ENCODE measurements around the gene VWA1.
"Not testable (repeated sequence)": the region's sequence is repeated elsewhere in the genome, so short reads cannot be mapped to it uniquely, and the experiment has no call there.

Gene VWA1

DNA sequence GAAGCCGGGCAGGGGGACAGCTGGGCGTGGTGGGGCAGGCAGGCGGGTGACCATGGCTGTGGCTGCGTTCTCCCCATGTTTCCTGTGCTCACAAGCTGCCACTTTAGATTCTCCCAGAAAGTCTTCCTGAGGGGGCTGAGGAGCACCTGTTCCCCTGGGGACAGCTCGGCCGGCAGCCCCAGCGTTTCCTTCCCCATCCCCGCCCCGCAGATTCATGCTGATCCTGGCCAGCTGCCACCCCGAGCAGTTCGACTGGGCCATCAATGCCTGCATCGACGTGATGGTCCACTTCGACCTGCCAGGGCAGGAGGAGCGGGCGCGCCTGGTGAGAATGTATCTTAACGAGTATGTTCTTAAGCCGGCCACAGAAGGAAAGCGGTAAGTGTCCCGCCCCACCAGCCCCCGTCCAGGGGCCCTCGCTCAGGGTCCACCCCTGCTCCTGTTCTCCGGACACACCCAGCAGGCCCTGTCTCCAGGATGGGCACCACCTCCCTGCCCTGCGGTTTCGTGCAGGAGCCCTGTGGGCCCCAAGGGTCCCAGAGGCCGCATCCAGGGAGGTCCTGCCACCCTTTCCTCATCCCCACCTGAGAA is 25.1 kb downstream of the VWA1 start:
- TF ChIP-seq, protein P1, sequence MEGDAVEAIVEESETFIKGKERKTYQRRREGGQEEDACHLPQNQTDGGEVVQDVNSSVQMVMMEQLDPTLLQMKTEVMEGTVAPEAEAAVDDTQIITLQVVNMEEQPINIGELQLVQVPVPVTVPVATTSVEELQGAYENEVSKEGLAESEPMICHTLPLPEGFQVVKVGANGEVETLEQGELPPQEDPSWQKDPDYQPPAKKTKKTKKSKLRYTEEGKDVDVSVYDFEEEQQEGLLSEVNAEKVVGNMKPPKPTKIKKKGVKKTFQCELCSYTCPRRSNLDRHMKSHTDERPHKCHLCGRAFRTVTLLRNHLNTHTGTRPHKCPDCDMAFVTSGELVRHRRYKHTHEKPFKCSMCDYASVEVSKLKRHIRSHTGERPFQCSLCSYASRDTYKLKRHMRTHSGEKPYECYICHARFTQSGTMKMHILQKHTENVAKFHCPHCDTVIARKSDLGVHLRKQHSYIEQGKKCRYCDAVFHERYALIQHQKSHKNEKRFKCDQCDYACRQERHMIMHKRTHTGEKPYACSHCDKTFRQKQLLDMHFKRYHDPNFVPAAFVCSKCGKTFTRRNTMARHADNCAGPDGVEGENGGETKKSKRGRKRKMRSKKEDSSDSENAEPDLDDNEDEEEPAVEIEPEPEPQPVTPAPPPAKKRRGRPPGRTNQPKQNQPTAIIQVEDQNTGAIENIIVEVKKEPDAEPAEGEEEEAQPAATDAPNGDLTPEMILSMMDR (conservative IDR thresholded peaks at IDR 0.05), result no peak
- H3K27ac ChIP-seq, result no peak overlapping the region

DNA sequence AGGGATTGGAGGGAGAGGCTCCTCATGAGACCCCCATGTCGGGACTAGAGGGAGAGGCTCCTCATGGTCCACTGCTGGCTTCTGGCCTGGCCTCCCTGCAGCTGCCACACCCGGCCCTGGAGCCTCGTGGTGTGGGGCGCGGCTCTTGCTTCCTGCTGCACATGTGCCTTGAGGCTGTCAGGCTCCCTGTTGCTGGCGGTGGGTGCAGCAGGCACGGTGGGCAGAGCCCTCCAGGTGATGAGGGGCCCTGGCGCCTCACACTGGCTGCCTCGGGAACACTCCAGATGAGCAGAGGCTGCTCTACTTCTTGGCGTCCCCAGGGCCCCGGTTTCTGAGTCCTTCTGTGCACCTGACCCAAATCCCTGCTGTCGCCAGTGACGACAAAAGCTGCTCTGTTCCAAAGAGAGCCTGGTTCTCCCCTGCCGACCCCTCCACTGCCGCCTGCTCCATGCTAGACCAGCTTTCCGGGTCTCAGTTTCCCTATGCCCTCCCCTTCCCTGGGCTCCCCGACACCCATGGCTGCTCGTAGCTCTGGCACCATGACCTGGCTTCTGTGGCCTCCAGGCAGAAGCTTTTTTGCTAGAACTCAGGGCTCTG is 26.3 kb downstream of the VWA1 start:
- H3K27ac ChIP-seq, result no peak overlapping the region
- TF ChIP-seq, protein P1 (conservative IDR thresholded peaks at IDR 0.05), result no peak

DNA sequence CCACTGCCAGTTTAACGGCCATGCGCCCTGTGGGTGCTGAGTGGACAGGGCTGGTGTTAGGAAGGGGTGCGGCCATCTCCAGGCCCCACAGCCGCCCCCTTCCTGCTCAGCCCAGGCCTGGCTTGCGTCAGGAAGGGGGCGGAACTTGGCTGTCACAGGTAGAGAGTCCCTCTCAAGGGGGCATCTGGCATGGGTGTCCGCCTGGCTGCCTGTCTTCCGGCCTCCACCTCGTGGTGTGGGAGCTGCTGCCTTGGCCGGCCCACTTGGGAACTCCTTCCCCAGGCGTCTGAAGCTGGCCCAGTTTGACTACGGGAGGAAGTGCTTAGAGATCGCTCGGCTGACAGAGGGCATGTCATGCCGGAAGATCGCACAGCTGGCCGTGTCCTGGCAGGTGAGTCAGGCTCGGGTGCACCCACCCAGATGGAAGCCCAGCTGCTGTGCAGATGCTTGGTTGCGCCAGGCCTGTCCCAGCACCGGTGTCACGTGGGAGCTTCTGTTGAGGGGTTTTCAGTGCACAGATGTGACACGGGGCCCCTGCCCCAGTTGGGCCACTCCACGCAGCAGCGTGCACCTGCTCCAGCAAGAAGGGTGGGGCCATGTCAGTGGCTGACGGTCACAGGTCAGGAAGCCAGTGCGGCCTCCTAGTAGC is 27.0 kb downstream of the VWA1 start:
- H3K27ac ChIP-seq, result no peak overlapping the region
- TF ChIP-seq, protein P1 (conservative IDR thresholded peaks at IDR 0.05), result no peak

DNA sequence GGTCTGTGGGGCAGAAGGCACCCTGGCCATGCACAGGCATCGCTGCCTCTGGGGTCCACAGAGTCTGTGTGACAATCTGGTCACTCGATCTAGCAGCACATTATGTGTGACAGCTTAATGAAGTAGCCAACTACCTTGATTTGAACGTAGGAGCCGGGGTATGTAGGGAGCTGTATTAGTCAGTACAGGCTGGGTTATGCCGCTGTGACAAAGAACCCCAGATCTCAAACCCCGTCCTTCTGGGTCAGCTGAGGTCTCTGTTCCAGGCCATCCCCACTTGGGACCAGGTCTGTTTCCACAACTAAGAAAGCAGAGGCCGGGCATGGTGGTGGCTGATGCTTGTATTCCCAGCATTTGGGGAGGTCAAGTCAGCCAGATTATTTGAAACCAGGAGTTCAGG is 27.8 kb downstream of the VWA1 start:
- TF ChIP-seq, protein P1 (conservative IDR thresholded peaks at IDR 0.05), result no peak
- no peak overlapping the region for H3K27ac ChIP-seq

DNA sequence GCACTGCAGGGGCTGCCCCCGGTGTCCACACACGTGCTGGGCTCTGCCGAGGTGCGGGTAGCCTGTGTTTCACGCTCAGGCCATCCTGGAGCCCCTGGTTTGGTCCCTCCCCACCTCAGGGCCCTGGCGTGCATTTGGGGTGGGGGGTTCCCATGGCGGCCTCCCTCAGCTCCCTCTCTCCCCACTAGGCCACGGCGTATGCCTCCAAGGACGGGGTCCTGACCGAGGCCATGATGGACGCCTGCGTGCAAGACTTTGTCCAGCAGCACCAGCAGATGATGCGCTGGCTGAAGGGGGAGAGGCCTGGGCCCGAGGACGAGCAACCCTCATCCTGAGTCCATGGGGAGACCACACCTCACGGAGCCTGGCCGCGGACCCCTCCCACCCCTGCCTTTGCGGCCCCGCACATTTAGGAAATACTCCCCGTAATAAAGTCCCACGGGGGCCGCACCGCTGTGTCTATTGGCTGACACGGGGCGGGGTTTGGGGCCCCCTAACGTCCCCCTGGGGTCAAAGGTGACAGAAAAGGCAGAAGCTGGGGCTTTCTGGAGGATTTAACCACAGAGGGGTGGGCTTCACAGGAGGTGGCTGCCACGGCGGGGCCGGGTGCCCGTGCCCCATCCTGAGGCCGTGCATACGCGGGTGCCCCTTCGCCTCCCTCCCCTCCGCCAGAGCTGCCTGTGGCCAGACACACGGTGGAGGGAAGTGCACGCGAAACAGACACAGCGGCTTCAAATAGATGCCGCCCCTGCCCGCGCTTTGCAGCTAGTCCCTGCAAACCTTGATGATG is 32.9 kb downstream of the VWA1 start:
- H3K27ac ChIP-seq, result not testable (repeated sequence)

DNA sequence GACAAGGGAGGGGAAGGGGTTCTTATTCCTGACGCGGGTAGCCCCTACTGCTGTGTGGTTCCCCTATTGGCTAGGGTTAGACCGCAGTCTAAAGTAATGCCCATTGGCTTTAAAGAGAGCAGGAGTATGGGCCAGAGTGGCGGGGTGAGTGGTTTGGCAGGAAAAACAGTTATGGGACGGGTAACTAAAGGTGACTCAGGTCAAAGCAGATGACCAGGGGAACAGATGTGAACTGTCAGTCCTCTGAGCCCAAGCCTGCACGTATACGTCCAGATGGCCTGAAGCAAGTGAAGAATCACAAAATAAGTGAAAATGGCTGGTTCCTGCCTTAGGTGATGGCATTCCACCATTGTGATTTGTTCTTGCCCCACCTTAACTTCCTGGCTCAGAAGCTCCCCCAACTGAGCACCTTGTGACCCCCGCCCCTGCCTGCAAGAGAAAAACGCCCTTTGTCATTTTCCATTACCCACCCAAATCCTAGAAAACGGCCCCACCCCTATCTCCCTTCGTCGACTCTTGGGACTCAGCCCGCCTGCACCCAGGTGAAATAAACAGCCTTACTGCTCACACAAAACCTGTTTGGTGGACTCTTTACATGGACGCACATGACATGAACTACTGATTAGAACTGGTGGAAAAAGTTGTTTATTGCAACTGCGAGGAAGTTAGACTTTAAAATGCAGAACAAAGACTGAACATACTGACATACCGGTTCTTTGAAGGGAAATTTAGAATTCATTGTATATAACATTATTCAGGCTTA is 35.3 kb downstream of the VWA1 start:
- TF ChIP-seq, protein P1 (conservative IDR thresholded peaks at IDR 0.05), result no peak
- H3K27ac ChIP-seq, result peak overlapping the region; percentile 89

DNA sequence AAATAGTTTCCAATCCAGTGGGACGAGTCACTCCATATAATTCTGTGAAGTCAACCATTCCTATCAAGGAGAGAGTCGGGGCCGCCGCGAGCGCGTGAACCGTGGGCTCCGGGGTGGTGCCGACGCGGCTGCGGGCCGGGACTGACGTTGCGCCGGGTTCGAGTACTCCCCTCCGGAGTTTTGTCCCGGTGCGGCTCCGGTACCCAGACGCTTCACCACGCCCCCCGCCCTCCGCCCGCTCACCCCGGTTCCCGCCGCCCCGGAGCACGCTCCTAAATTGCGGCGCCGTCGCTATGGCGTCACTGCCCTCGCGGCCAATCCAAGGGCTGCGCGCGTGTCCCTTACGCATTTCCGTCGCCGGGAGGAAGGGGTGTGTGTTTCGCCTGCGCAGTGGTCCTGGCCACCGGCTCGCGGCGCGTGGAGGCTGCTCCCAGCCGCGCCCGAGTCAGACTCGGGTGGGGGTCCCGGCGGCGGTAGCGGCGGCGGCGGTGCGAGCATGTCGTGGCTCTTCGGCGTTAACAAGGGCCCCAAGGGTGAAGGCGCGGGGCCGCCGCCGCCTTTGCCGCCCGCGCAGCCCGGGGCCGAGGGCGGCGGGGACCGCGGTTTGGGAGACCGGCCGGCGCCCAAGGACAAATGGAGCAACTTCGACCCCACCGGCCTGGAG is 36.0 kb downstream of the VWA1 start, which contains the start of gene ATAD3B:
ATAD3B (plus strand) TSS at position 377 of the 664 bp plus-strand sequence; CDS start at position 497, 120 bp downstream.
- TF ChIP-seq, protein P1 (conservative IDR thresholded peaks at IDR 0.05), result no peak
- peak within 1 kb of the TSS; percentile 89 for H3K27ac ChIP-seq

DNA sequence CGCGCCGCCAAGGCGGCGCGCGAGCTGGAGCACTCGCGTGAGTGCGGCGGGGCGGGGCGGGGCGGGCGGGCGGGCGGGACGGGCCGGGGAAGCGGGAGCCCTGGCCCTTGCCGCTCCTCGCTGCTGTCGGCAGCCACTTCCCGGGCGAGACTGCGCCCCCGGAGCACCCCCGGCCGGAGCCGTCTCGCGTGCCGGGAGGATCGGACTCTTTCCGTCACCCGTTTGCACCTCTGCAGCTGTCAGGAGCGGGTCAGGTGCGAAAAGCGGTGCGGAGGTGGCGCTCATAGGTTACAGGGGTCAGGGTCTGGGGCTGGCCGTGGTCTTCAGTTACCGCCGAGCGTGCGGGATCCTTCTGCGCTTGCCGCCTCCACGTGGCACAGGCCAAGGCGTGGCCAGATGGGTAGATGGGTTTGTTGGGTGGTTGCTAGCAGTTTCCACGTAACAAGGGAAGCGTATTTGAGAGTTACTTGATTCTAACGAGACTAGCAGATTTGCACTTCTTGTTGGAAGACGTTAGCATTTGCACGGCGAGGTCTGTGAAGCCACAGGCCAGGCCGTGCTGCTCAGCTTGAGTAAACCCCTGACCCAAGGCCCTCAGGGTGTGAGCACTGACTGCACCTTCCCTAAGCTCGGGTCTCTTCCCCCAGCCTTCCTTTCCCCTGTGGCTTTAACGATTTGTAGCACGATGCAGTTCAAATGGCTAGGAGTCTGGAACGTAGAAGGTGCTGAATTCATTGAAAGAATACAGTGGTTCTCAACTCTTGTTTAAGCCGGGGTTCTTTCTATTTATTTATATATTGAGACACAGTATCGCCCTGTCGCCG is 36.8 kb downstream of the VWA1 start:
- peak overlapping the region; percentile 89 for H3K27ac ChIP-seq

DNA sequence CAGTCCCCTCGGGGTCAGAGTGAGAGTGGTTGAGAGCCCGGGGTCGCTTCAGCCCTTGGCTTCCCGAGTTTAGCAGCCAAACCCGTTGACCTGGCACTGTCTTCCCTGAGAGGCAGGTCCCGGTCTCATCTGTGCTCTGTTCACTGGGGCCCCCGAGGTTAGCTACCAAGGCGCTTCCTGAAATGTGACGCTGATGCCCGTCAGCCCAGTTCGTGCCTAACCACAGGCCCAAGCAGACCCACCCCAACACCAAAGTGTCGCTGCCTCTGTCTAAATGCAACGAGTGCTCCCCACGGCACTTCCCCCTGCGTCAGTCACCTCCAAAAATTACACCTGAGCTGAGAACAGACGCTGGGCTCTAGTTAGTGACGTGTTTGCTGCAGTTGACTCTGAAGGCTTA is 40.5 kb downstream of the VWA1 start:
- H3K27ac ChIP-seq, result not testable (repeated sequence)

Data from VCaP (cell line).